PC-9 (cell line): ENCODE measurements around the gene PRAMEF8. TPM values are rescaled to one million over a fixed set of nuclear protein-coding genes. Genes with fewer than 3 reads are reported as not detected.
"Not testable (repeated sequence)": the region's sequence is repeated elsewhere in the genome, so short reads cannot be mapped to it uniquely, and the experiment has no call there.

Source experiments
- Bru-seq: library from RNA; stranded (reverse); fragments of 400-500 nt; gene quantifications from one replicate; lab custom pipeline; 2021; lab: Mats Ljungman, UMichigan
- BruChase-seq, 2 experiments: library from RNA; stranded (reverse); fragments of 400-500 nt; gene quantifications; one replicate each; lab custom pipeline; 2021; lab: Mats Ljungman, UMichigan
- BruUV-seq: library from RNA; stranded (reverse); fragments of 400-500 nt; replicated peaks from 2 replicates; lab custom pipeline; 2021; lab: Mats Ljungman, UMichigan
- CTCF ChIA-PET: fragments of 300-600 bp; sonication (Branson Sonifier 250); formaldehyde crosslinking; loops from one replicate; lab custom pipeline; 2022; ENCODE audit warnings: antibody characterized with exemption; lab: Charles Lee
- POLR2A ChIA-PET: fragments of 300-600 bp; sonication (Branson Sonifier 250); formaldehyde crosslinking; loops from one replicate; lab custom pipeline; 2022; ENCODE audit warnings: antibody characterized with exemption; ENCODE audit not compliant: unreplicated experiment; lab: Charles Lee
- DNase-seq, 2 experiments: peaks; one replicate each; pipeline versions ENCODE4 v3.0.0 to v3.0.0-alpha.2; 2015 to 2022; ENCODE audit warnings: mixed read lengths in 1 of 2
- H2AFZ ChIP-seq: fragments of 200-600 bp; sonication (generic); 2 replicates; pipeline ENCODE4 v1.8.1; 2017; ENCODE audit warnings: antibody characterized with exemption
- H3F3A ChIP-seq: fragments of 200-600 bp; sonication (generic); 2 replicates; pipeline ENCODE4 v1.8.1; 2017; ENCODE audit warnings: antibody characterized with exemption, mild to moderate bottlenecking, low read depth; ENCODE audit not compliant: insufficient read depth
- H3K27ac ChIP-seq: fragments of 200-600 bp; sonication (generic); 2 replicates; pipeline ENCODE4 v1.6.1; 2016; ENCODE audit warnings: mixed run types
- H3K27me3 ChIP-seq: fragments of 200-600 bp; sonication (generic); 2 replicates; pipeline ENCODE4 v1.6.1; 2016; ENCODE audit warnings: low read depth, mixed run types; ENCODE audit not compliant: insufficient read depth
- H3K36me3 ChIP-seq: fragments of 200-600 bp; sonication (generic); 2 replicates; pipeline ENCODE4 v1.6.1; 2016; ENCODE audit warnings: low read depth, mixed run types
- H3K4me1 ChIP-seq: fragments of 200-600 bp; sonication (generic); replicated peaks from 2 replicates; pipeline ENCODE4 v1.6.1; 2016; ENCODE audit warnings: mixed run types; ENCODE audit not compliant: insufficient read depth
- H3K4me2 ChIP-seq: fragments of 200-600 bp; sonication (generic); 2 replicates; pipeline ENCODE4 v1.6.1; 2017; ENCODE audit warnings: mixed run types
- H3K4me3 ChIP-seq: fragments of 200-600 bp; sonication (generic); 2 replicates; pipeline ENCODE4 v1.6.1; 2016; ENCODE audit warnings: mixed run types
- H3K79me2 ChIP-seq: fragments of 200-600 bp; sonication (generic); 2 replicates; pipeline ENCODE4 v1.6.1; 2017; ENCODE audit warnings: low read depth, mixed run types
- H3K9me2 ChIP-seq: fragments of 200-600 bp; sonication (generic); 2 replicates; pipeline ENCODE4 v1.8.1; 2017; ENCODE audit warnings: mild to moderate bottlenecking; ENCODE audit not compliant: insufficient read depth
- H3K9me3 ChIP-seq: fragments of 200-600 bp; sonication (generic); 2 replicates; pipeline ENCODE4 v1.8.1; 2016; ENCODE audit warnings: low read depth; ENCODE audit not compliant: insufficient read depth
- H4K20me1 ChIP-seq: fragments of 200-600 bp; sonication (generic); 2 replicates; pipeline ENCODE4 v1.8.1; 2017; ENCODE audit not compliant: insufficient read depth
- intact Hi-C: fragments of 100-400 bp; cut with micrococcal nuclease; formaldehyde crosslinking; loops from one replicate; pipeline ENCODE4 v1.10.0; 2022; ENCODE audit not compliant: unreplicated experiment
- long read RNA-seq: library from polyadenylated mRNA; stranded (forward); transcript quantifications from one replicate; pipeline ENCODE4 v2.0.0, GENCODE V29; 2022
- total RNA-seq: library from RNA; stranded (reverse); gene quantifications from 2 replicates; pipeline ENCODE4 v1.2.3, GENCODE V29; 2021

Gene PRAMEF8
- not detected in 2 replicates for total RNA-seq
- not detected for Bru-seq, nascent RNA
- not detected for BruChase-seq, experiment 1, labeled RNA remaining after a 2-hour chase
- BruChase-seq, experiment 2, labeled RNA remaining after a 6-hour chase, result not detected
- long read RNA-seq, result 0 reads

DNA sequence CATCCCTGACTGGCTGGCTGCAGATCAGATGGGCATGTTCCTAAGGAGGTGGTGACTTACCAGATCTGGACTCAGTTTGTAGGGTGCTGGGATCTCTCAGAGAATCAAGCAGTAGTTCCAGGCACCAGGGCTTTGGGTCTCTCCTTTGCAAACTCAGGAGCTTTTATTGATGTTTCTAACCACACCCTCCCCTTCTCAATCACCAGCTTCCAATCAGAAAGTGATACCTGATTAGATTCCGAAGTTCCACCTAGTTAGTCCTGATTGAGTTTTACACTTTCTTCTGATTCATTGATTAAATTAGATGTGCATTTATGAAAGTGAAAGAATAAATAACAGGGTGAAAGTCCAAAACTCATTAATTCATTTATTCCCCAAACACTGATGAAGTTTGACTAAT is at the start of gene PRAMEF8:
Gene PRAMEF8, minus strand, starts transcription at position 101 of the 400 bp plus-strand sequence. CDS start 1,046 bp downstream, outside the sequence.
- H3K4me2 ChIP-seq, H3K9me3 ChIP-seq, CTCF ChIA-PET, H4K20me1 ChIP-seq, H3K36me3 ChIP-seq, H3K4me3 ChIP-seq, POLR2A ChIA-PET, H3F3A ChIP-seq, H2AFZ ChIP-seq, DNase-seq, H3K4me1 ChIP-seq, H3K27me3 ChIP-seq, H3K79me2 ChIP-seq, H3K27ac ChIP-seq, H3K9me2 ChIP-seq, intact Hi-C loops, BruUV-seq: not testable (repeated sequence)

GRCh38 chr1:13315281-13315680 is 30.3 kb upstream of the PRAMEF8 start, which contains the start of gene PRAMEF15:
Gene PRAMEF15, plus strand, starts transcription at chr1:13315581. Its CDS starts 2,827 bp downstream, at chr1:13318408.
- H3K4me3 ChIP-seq, DNase-seq, BruUV-seq, H3F3A ChIP-seq, H3K4me1 ChIP-seq, H2AFZ ChIP-seq, H3K79me2 ChIP-seq, intact Hi-C loops, POLR2A ChIA-PET, H3K27me3 ChIP-seq, H3K27ac ChIP-seq, CTCF ChIA-PET, H3K9me2 ChIP-seq, H3K4me2 ChIP-seq, H3K9me3 ChIP-seq, H4K20me1 ChIP-seq, H3K36me3 ChIP-seq: not testable (repeated sequence)

GRCh38 chr1:13303239-13303638 is 18.3 kb upstream of the PRAMEF8 start, which contains the start of gene PRAMEF33:
Gene PRAMEF33, plus strand, starts transcription at chr1:13303539. Its CDS starts 2,416 bp downstream, at chr1:13305955.
- DNase-seq, H3K4me3 ChIP-seq, H4K20me1 ChIP-seq, H3K27me3 ChIP-seq, H3K79me2 ChIP-seq, H3F3A ChIP-seq, H2AFZ ChIP-seq, H3K4me1 ChIP-seq, H3K9me3 ChIP-seq, intact Hi-C loops, CTCF ChIA-PET, H3K4me2 ChIP-seq, H3K9me2 ChIP-seq, H3K36me3 ChIP-seq, H3K27ac ChIP-seq, POLR2A ChIA-PET, BruUV-seq: not testable (repeated sequence)

- BruUV-seq, intact Hi-C loops: not testable (repeated sequence)
Observed at GRCh38 chr1:13302197-13302596, 17.3 kb upstream of the PRAMEF8 start.

DNA sequence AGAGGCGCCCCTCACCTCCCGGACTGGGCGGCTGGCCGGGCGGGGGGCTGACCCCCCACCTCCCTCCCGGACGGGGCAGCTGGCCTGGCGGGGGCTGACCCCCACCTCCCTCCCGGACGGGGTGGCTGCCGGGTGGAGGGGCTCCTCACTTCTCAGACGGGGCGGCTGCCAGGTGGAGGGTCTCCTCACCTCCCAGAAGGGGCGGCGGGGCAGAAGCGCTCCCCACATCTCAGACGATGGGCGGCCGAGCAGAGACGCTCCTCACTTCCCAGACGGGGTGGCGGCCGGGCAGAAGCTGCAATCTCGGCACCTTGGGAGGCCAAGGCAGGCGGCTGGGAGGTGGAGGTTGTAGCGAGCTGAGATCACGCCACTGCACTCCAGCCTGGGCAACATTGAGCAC is 13.8 kb upstream of the PRAMEF8 start:
- H3F3A ChIP-seq, intact Hi-C loops, H3K4me1 ChIP-seq, H3K9me3 ChIP-seq, H3K4me3 ChIP-seq, H3K36me3 ChIP-seq, POLR2A ChIA-PET, H4K20me1 ChIP-seq, DNase-seq, BruUV-seq, CTCF ChIA-PET, H3K27ac ChIP-seq, H3K27me3 ChIP-seq, H2AFZ ChIP-seq, H3K9me2 ChIP-seq, H3K4me2 ChIP-seq, H3K79me2 ChIP-seq: not testable (repeated sequence)

More at GRCh38 chr1:13302197-13302596, 17.3 kb upstream of the PRAMEF8 start:
- H3F3A ChIP-seq, DNase-seq, H3K36me3 ChIP-seq, H3K9me3 ChIP-seq, H3K79me2 ChIP-seq, H4K20me1 ChIP-seq, CTCF ChIA-PET, H3K4me3 ChIP-seq, H3K27me3 ChIP-seq, H3K4me2 ChIP-seq, H3K27ac ChIP-seq, H3K4me1 ChIP-seq, H2AFZ ChIP-seq, POLR2A ChIA-PET, H3K9me2 ChIP-seq: not testable (repeated sequence)

GRCh38 chr1:13297216-13297931 is 12.4 kb upstream of the PRAMEF8 start:
- BruUV-seq, POLR2A ChIA-PET, H3K27me3 ChIP-seq, H3K36me3 ChIP-seq, H3K27ac ChIP-seq, CTCF ChIA-PET, H3K4me3 ChIP-seq, H3K9me2 ChIP-seq, H3F3A ChIP-seq, H3K79me2 ChIP-seq, DNase-seq, H3K4me2 ChIP-seq, H2AFZ ChIP-seq, H3K9me3 ChIP-seq, H4K20me1 ChIP-seq, intact Hi-C loops, H3K4me1 ChIP-seq: not testable (repeated sequence)

DNA sequence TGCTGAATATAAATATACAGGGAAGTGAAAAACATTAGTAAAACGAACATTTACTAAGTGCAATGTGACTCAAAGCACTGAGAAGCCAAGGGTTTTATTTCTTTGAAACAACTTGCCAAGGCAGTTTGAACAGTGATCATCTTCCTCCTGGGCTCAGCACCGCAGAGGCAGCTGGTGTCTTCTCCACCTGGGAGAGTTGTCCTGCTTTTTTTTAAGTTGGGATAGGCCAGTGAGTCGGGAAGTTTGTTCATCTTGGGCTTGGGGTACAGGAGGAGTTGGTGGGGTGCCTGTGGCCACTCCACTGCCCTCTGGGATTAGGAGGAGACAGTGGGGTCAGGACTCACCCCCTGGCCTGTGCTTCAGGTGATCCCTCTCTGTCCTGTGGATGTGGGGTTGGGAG is 4.1 kb upstream of the PRAMEF8 start:
- H3K27me3 ChIP-seq, H3K9me2 ChIP-seq, BruUV-seq, H3K27ac ChIP-seq, H4K20me1 ChIP-seq, H3K79me2 ChIP-seq, H3F3A ChIP-seq, H3K9me3 ChIP-seq, CTCF ChIA-PET, intact Hi-C loops, H3K4me2 ChIP-seq, H3K4me1 ChIP-seq, H2AFZ ChIP-seq, H3K4me3 ChIP-seq, POLR2A ChIA-PET, H3K36me3 ChIP-seq: not testable (repeated sequence)
- peak in 1 of 2 experiments; percentile 17 for DNase-seq
